Mucosa of descending colon (tissue), 3 donors: Measurements from ENCODE around the gene PSMG3. TPM values are rescaled to one million over a fixed set of nuclear protein-coding genes. Genes with fewer than 3 reads are reported as not detected.

Experiments
- ATAC-seq: fragments of 200-7000 bp; cut with Tn5 transposase; one replicate; pipeline ENCODE4 v1.9.1; 2020; ENCODE audit warnings: mild to moderate bottlenecking, moderate library complexity
- DNase-seq, 3 donors: peaks; one replicate each; pipeline ENCODE4 v3.0.0-alpha.2; 2020
- H3K36me3 ChIP-seq: fragments of 200-600 bp; one replicate; pipeline ENCODE4 v1.8.0; 2021; ENCODE audit warnings: low read depth, mild to moderate bottlenecking
- H3K4me1 ChIP-seq: fragments of 200-600 bp; one replicate; pipeline ENCODE4 v1.8.0; 2021; ENCODE audit warnings: low read depth, mild to moderate bottlenecking
- H3K4me3 ChIP-seq: fragments of 200-600 bp; one replicate; pipeline ENCODE4 v1.8.0; 2021; ENCODE audit warnings: mild to moderate bottlenecking
- H3K9me3 ChIP-seq: fragments of 200-600 bp; one replicate; pipeline ENCODE4 v1.8.0; 2021; ENCODE audit warnings: mild to moderate bottlenecking
- CTCF ChIP-seq: fragments of 200-600 bp; IDR thresholded peaks from one replicate; pipeline ENCODE4 v1.8.0; 2022; ENCODE audit warnings: antibody characterized with exemption, mild to moderate bottlenecking
- intact Hi-C, 2 donors: fragments of 100-400 bp; cut with DNase I in 1 of 2; cut with micrococcal nuclease in 1 of 2; formaldehyde crosslinking; loops; one replicate each; pipeline versions ENCODE4 v1.11.0 to v1.11.1; 2022; cut with DNase I, micrococcal nuclease
- total RNA-seq, 3 donors: library from RNA; stranded (reverse); fragmentation: NEBNext Ultra II Directional in 2 of 3; extraction: Animal tissue kit (Norgen Biotek cat#: 25700) in 2 of 3; gene quantifications; one replicate each; pipeline versions ENCODE4 v1.2.1 to v1.2.4, GENCODE V29; 2021 to 2023
- donor health status: DM: no; HTN: no; CAD: no; lungs with moderate emphysema.
- donor health status: DM: no; HTN: no; CAD: no.
- donor health status: DM: no; HTN: yes; CAD: no.

The PSMG3 gene
- total RNA-seq, 3 donors from 2014 or later: 22.6 to 26.0 (median 22.9) TPM

GRCh38 chr7:1554333-1555045, 15.3 kb downstream of the PSMG3 start:
- intact Hi-C loops: no loop called here
- no peak for ATAC-seq
- H3K4me3 ChIP-seq: peak overlapping the region; percentile 13

GRCh38 chr7:1553512-1554210, 16.2 kb downstream of the PSMG3 start:
- Histone ChIP-seq H3K4me3 (no peak overlapping the region), H3K9me3 (no peaks in the 10 kb centered on the region), H3K4me1 (no peaks in the 10 kb centered on the region), H3K36me3 (no peaks in the 10 kb centered on the region)
- TF ChIP-seq CTCF: no peak
- no peak for DNase-seq
- intact Hi-C loops: no loop called here
- no peak for ATAC-seq

More at GRCh38 chr7:1554333-1555045, 15.3 kb downstream of the PSMG3 start:
- DNase-seq: no peak
- Histone ChIP-seq H3K36me3 (no peaks in the 10 kb centered on the region), H3K9me3 (no peaks in the 10 kb centered on the region), H3K4me1 (no peaks in the 10 kb centered on the region)
- TF ChIP-seq CTCF: no peak

GRCh38 chr7:1552200-1552599, 17.6 kb downstream of the PSMG3 start:
- DNase-seq (no peak), ATAC-seq (no peak)
- TF ChIP-seq CTCF: no peak
- Histone ChIP-seq H3K4me3 (no peak overlapping the region), H3K4me1 (no peaks in the 10 kb centered on the region), H3K36me3 (no peaks in the 10 kb centered on the region), H3K9me3 (no peaks in the 10 kb centered on the region)
- intact Hi-C loops: no loop called here

- no peak for ATAC-seq
- no peak for DNase-seq
- Histone ChIP-seq H3K9me3 (no peaks in the 10 kb centered on the region), H3K4me3 (no peak overlapping the region), H3K4me1 (no peaks in the 10 kb centered on the region), H3K36me3 (no peaks in the 10 kb centered on the region)
- intact Hi-C loops: no loop called here
- TF ChIP-seq CTCF: no peak
These were observed 19.0 kb downstream of the PSMG3 start for GRCh38 chr7:1550846-1551155.

- H3K9me3 ChIP-seq: no peaks in the 10 kb centered on the region
- no peak overlapping the region for H3K4me3 ChIP-seq
- H3K36me3 ChIP-seq: no peaks in the 10 kb centered on the region
- ATAC-seq (no peak), DNase-seq (no peak)
- no peak for TF ChIP-seq CTCF
- intact Hi-C loops: no loop called here
- no peaks in the 10 kb centered on the region for H3K4me1 ChIP-seq
These were observed 19.6 kb downstream of the PSMG3 start for GRCh38 chr7:1550005-1550845.
